Panc1 (cell line): Measurements from ENCODE around the gene MAP4. TPM values are rescaled to one million over a fixed set of nuclear protein-coding genes. Genes with fewer than 3 reads are reported as not detected.

ENCODE experiments used
- ATAC-seq: fragments of 200-7000 bp; cut with Tn5 transposase; 2 replicates; pipeline ENCODE4 v1.9.1; 2020; ENCODE audit warnings: mild to moderate bottlenecking, moderate library complexity
- BruUV-seq: library from RNA; stranded (reverse); fragments of 400-500 nt; replicated peaks from 2 replicates; lab custom pipeline; 2021; lab: Mats Ljungman, UMichigan
- CTCF ChIA-PET: fragments of 300-600 bp; sonication (Branson Sonifier 250); formaldehyde crosslinking; loops from one replicate; lab custom pipeline; 2022; ENCODE audit warnings: antibody characterized with exemption; lab: Charles Lee
- POLR2A ChIA-PET: fragments of 300-600 bp; sonication (Branson Sonifier 250); formaldehyde crosslinking; loops from one replicate; lab custom pipeline; 2022; ENCODE audit warnings: antibody characterized with exemption; lab: Charles Lee
- DNase-seq: peaks from one replicate; pipeline ENCODE4 v3.0.0-alpha.2; 2010; ENCODE audit warnings: low read depth, low spot score
- H3K27ac ChIP-seq: 2 replicates; pipeline ENCODE4 v1.5.1; 2011; ENCODE audit warnings: mild to moderate bottlenecking, low read length, inconsistent platforms
- H3K27me3 ChIP-seq: fragments of 200-500 bp; sonication (Bioruptor generic); 2 replicates; pipeline ENCODE4 v1.6.0; 2014; ENCODE audit warnings: low read length, inconsistent platforms; ENCODE audit not compliant: control insufficient read depth, insufficient read depth
- H3K36me3 ChIP-seq: fragments of 200-500 bp; sonication (Bioruptor generic); 2 replicates; pipeline ENCODE4 v1.5.1; 2014; ENCODE audit warnings: inconsistent platforms, mild to moderate bottlenecking, low read length, moderate library complexity; ENCODE audit not compliant: control insufficient read depth, insufficient read depth
- H3K4me1 ChIP-seq: 2 replicates; pipeline ENCODE4 v1.5.1; 2011; ENCODE audit warnings: inconsistent platforms, mild to moderate bottlenecking, low read length, moderate library complexity; ENCODE audit not compliant: control insufficient read depth, insufficient read depth
- H3K4me3 ChIP-seq, 2 experiments: 2 replicates each; pipeline ENCODE4 v1.5.1; 2011 to 2012; ENCODE audit warnings: low read depth in 2 of 2, low read length in 2 of 2, mild to moderate bottlenecking in 2 of 2, inconsistent platforms in 1 of 2, moderate library complexity in 1 of 2
- H3K9me3 ChIP-seq: fragments of 200-500 bp; sonication (Bioruptor generic); 2 replicates; pipeline ENCODE4 v1.5.1; 2014; ENCODE audit warnings: low read depth, mild to moderate bottlenecking, inconsistent platforms, low read length, moderate library complexity; ENCODE audit not compliant: control insufficient read depth, insufficient read depth
- POLR2AphosphoS5 ChIP-seq: IDR thresholded peaks from 2 replicates; pipeline ENCODE4 v1.6.1; 2012; ENCODE audit warnings: mild to moderate bottlenecking, low read depth, low read length, moderate library complexity
- SIN3A ChIP-seq: IDR thresholded peaks from 2 replicates; pipeline ENCODE4 v1.6.1; 2012; ENCODE audit warnings: low read depth, mild to moderate bottlenecking, low read length, moderate library complexity, borderline replicate concordance; ENCODE audit not compliant: insufficient read depth
- TCF7L2 ChIP-seq: IDR thresholded peaks from 2 replicates; pipeline ENCODE4 v1.6.1; 2011; ENCODE audit warnings: mild to moderate bottlenecking, low read depth, low read length, inconsistent platforms
- in situ Hi-C: cut with HindIII; loops from 2 replicates; pipeline ENCODE4 v1.10.0; 2016; ENCODE audit warnings: low sequenced_read_pairs, low pct_unique_long_range_greater_than_20kb
- intact Hi-C: fragments of 100-400 bp; cut with micrococcal nuclease; formaldehyde crosslinking; loops from one replicate; pipeline ENCODE4 v1.10.0; 2022; ENCODE audit not compliant: unreplicated experiment
- total RNA-seq: library from RNA; stranded (reverse); gene quantifications from one replicate; pipeline ENCODE4 v1.2.1, GENCODE V29; 2021; ENCODE audit not compliant: unreplicated experiment
- TF ChIP-seq, protein P1 (sequence below): fragments of 450-650 bp; IDR thresholded peaks from 2 replicates; pipeline ENCODE4 v1.5.1; 2017; ENCODE audit warnings: mild to moderate bottlenecking
- TF ChIP-seq, protein P2 (sequence below), 2 experiments: IDR thresholded peaks; 2 replicates each; pipeline ENCODE4 v1.6.1; 2011 to 2012; ENCODE audit warnings: low read depth in 2 of 2, control low read depth in 1 of 2, low read length in 1 of 2, mild to moderate bottlenecking in 1 of 2, moderate library complexity in 1 of 2; ENCODE audit not compliant: insufficient read depth in 1 of 2

The MAP4 gene
- total RNA-seq, 1 experiment from 2014 or later = 150 TPM

DNA sequence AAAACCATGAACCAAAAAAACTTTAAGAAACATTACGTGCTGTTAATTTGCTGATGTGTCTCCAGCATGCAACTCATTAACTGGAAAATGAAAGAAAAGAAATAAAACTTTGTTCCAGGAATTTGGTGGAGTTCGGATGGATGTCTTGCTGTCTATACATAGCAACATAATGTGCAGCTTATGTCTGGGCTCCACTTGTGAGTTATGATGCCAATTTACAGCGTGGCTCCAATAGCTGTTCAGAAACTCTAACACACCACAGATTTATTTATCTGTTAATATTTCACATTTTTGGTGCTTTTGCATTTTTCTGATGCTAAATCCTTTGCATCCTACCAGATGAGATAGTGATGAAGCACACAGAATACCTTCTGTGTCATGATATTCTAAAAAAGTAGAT, 45.1 kb downstream of the MAP4 start:
- in situ Hi-C loops (no loop called here), intact Hi-C loops (no loop called here)
- no TSS peak for BruUV-seq
- no peaks in the 10 kb centered on the region for H3K27me3 ChIP-seq
- DNase-seq = no peak
- H3K4me1 ChIP-seq = no peaks in the 10 kb centered on the region
- no peak overlapping the region for H3K4me3 ChIP-seq
- ChIA-PET POLR2A (no interaction called here), CTCF (no interaction called here)
- no peaks in the 10 kb centered on the region for H3K36me3 ChIP-seq
- ATAC-seq = no peak
- TF ChIP-seq, protein P1, sequence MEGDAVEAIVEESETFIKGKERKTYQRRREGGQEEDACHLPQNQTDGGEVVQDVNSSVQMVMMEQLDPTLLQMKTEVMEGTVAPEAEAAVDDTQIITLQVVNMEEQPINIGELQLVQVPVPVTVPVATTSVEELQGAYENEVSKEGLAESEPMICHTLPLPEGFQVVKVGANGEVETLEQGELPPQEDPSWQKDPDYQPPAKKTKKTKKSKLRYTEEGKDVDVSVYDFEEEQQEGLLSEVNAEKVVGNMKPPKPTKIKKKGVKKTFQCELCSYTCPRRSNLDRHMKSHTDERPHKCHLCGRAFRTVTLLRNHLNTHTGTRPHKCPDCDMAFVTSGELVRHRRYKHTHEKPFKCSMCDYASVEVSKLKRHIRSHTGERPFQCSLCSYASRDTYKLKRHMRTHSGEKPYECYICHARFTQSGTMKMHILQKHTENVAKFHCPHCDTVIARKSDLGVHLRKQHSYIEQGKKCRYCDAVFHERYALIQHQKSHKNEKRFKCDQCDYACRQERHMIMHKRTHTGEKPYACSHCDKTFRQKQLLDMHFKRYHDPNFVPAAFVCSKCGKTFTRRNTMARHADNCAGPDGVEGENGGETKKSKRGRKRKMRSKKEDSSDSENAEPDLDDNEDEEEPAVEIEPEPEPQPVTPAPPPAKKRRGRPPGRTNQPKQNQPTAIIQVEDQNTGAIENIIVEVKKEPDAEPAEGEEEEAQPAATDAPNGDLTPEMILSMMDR = no peak
- TF ChIP-seq, protein P2, sequence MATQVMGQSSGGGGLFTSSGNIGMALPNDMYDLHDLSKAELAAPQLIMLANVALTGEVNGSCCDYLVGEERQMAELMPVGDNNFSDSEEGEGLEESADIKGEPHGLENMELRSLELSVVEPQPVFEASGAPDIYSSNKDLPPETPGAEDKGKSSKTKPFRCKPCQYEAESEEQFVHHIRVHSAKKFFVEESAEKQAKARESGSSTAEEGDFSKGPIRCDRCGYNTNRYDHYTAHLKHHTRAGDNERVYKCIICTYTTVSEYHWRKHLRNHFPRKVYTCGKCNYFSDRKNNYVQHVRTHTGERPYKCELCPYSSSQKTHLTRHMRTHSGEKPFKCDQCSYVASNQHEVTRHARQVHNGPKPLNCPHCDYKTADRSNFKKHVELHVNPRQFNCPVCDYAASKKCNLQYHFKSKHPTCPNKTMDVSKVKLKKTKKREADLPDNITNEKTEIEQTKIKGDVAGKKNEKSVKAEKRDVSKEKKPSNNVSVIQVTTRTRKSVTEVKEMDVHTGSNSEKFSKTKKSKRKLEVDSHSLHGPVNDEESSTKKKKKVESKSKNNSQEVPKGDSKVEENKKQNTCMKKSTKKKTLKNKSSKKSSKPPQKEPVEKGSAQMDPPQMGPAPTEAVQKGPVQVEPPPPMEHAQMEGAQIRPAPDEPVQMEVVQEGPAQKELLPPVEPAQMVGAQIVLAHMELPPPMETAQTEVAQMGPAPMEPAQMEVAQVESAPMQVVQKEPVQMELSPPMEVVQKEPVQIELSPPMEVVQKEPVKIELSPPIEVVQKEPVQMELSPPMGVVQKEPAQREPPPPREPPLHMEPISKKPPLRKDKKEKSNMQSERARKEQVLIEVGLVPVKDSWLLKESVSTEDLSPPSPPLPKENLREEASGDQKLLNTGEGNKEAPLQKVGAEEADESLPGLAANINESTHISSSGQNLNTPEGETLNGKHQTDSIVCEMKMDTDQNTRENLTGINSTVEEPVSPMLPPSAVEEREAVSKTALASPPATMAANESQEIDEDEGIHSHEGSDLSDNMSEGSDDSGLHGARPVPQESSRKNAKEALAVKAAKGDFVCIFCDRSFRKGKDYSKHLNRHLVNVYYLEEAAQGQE (IDR thresholded peaks at IDR 0.05; ENCODE audit: insufficient read depth in 1 of 2, low read depth in 2 of 2, low read length in 1 of 2) = no peak
- TF ChIP-seq POLR2AphosphoS5 (no peak), SIN3A (no peak), TCF7L2 (no peak)
- H3K9me3 ChIP-seq = no peaks in the 10 kb centered on the region
- H3K27ac ChIP-seq = no peak overlapping the region

DNA sequence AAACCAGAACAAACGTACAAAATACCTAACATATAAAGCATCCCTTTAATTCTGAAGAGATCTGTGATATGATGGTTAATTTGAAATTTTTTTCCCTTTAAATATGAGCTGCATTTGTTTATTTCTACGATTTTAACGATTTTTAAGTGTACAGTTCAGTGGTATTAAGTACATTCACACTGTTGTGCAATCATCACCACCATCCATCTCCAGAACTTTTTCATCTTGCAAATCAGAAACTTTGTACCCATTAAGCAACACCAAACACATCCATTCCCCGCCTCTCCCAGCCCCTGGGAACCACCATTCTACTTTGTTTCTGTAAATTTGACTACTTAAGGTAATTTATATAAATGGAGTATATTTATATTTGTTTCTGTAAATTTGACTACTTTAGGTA, 51.5 kb downstream of the MAP4 start:
- intact Hi-C loops = no loop called here

More for the DNA sequence above, 51.5 kb downstream of the MAP4 start:
- no peak for ATAC-seq
- DNase-seq = no peak
- TF ChIP-seq SIN3A = no peak
- TF ChIP-seq TCF7L2 = no peak
- TF ChIP-seq, protein P2 (IDR thresholded peaks at IDR 0.05; ENCODE audit: insufficient read depth in 1 of 2, low read depth in 2 of 2, low read length in 1 of 2) = no peak
- TF ChIP-seq POLR2AphosphoS5 = no peak
- TF ChIP-seq, protein P1 = no peak
- BruUV-seq = no TSS peak
- H3K4me1 ChIP-seq = no peaks in the 10 kb centered on the region; the same call in 1 of the 2 replicates
- H3K4me3 ChIP-seq = no peak overlapping the region
- POLR2A ChIA-PET = no interaction called here
- no peaks in the 10 kb centered on the region for H3K9me3 ChIP-seq
- no peaks in the 10 kb centered on the region for H3K36me3 ChIP-seq
- no peaks in the 10 kb centered on the region for H3K27me3 ChIP-seq
- no peak overlapping the region for H3K27ac ChIP-seq
- CTCF ChIA-PET = interaction anchor here (0.6 kb wide), 1 partner anchor 15 kb away, joined by 3 read pairs; no protein-coding TSS in a partner anchor
- in situ Hi-C loops = no loop called here
